HG03108 (cell line): ENCODE data around the gene ZSWIM2.
"Not testable (repeated sequence)": the region's sequence is repeated elsewhere in the genome, so short reads cannot be mapped to it uniquely, and the experiment has no call there.

Source experiments
- ATAC-seq: cut with Tn5 transposase; IDR thresholded peaks from one replicate; pipeline ENCODE4 v1.9.1; 2021; ENCODE audit warnings: moderate library complexity; ENCODE audit not compliant: unreplicated experiment

The ZSWIM2 gene

GRCh38 chr2:186842373-186842772 lies 6.6 kb downstream of the ZSWIM2 start:
- ATAC-seq, result no peak

GRCh38 chr2:186841940-186842339 lies 7.0 kb downstream of the ZSWIM2 start:
- ATAC-seq, result no peak

- no peak for ATAC-seq
Measured at GRCh38 chr2:186835628-186836027, 13.3 kb downstream of the ZSWIM2 start.

GRCh38 chr2:186827862-186828492 lies 21.0 kb downstream of the ZSWIM2 start:
- ATAC-seq, result no peak

GRCh38 chr2:186827411-186827810 lies 21.6 kb downstream of the ZSWIM2 start:
- no peak for ATAC-seq

- ATAC-seq, result no peak
Measured at GRCh38 chr2:186822323-186822722, 26.6 kb downstream of the ZSWIM2 start.

GRCh38 chr2:186820303-186820702 lies 28.7 kb downstream of the ZSWIM2 start:
- no peak for ATAC-seq

- not testable (repeated sequence) for ATAC-seq
Measured at GRCh38 chr2:186811760-186812159, 37.2 kb downstream of the ZSWIM2 start.

- no peak for ATAC-seq
Measured at GRCh38 chr2:186806591-186806990, 42.4 kb downstream of the ZSWIM2 start.

GRCh38 chr2:186798604-186799003 lies 50.4 kb downstream of the ZSWIM2 start:
- not testable (repeated sequence) for ATAC-seq

- ATAC-seq, result no peak
Measured at GRCh38 chr2:186784930-186785329, 64.0 kb downstream of the ZSWIM2 start.

GRCh38 chr2:186783254-186783653 lies 65.7 kb downstream of the ZSWIM2 start:
- no peak for ATAC-seq

- no peak for ATAC-seq
Measured at GRCh38 chr2:186780701-186781316, 68.2 kb downstream of the ZSWIM2 start.
